ENCODE measurements around the gene MYBPC3.

MYBPC3 gene

GRCh38 chr11:47356129-47356997 is 3.9 kb upstream of the MYBPC3 start:
- no peak for FAIRE-seq

GRCh38 chr11:47355283-47356128 is 3.0 kb upstream of the MYBPC3 start:
- no peak for FAIRE-seq

- no peak for FAIRE-seq
These were observed 2.4 kb upstream of the MYBPC3 start for GRCh38 chr11:47354913-47355282.

GRCh38 chr11:47353978-47354774 is 1.7 kb upstream of the MYBPC3 start:
- FAIRE-seq, result no peak

GRCh38 chr11:47351156-47352126 is 1.1 kb downstream of the MYBPC3 start:
- FAIRE-seq, result no peak

- FAIRE-seq, result no peak
These were observed 2.2 kb downstream of the MYBPC3 start for GRCh38 chr11:47350315-47350714.

- no peak for FAIRE-seq
These were observed 2.9 kb downstream of the MYBPC3 start for GRCh38 chr11:47349521-47350095.

- no peak for FAIRE-seq
These were observed 3.6 kb downstream of the MYBPC3 start for GRCh38 chr11:47348859-47349258.

- FAIRE-seq, result no peak
These were observed 4.2 kb downstream of the MYBPC3 start for GRCh38 chr11:47348131-47348802.

GRCh38 chr11:47347137-47347536 is 5.4 kb downstream of the MYBPC3 start:
- no peak for FAIRE-seq

- no peak for FAIRE-seq
These were observed 6.5 kb downstream of the MYBPC3 start for GRCh38 chr11:47345890-47346563.

GRCh38 chr11:47342854-47343253 is 9.6 kb downstream of the MYBPC3 start:
- no peak for FAIRE-seq

GRCh38 chr11:47342036-47342803 is 10.3 kb downstream of the MYBPC3 start:
- no peak for FAIRE-seq

GRCh38 chr11:47340980-47341775 is 11.3 kb downstream of the MYBPC3 start:
- FAIRE-seq, result no peak

GRCh38 chr11:47340010-47340409 is 12.5 kb downstream of the MYBPC3 start:
- no peak for FAIRE-seq

- FAIRE-seq, result no peak
These were observed 13.9 kb downstream of the MYBPC3 start for GRCh38 chr11:47338396-47339241.

GRCh38 chr11:47337229-47337924 is 15.1 kb downstream of the MYBPC3 start:
- FAIRE-seq, result no peak
